ENCODE results near the gene ROBO2.

DNA sequence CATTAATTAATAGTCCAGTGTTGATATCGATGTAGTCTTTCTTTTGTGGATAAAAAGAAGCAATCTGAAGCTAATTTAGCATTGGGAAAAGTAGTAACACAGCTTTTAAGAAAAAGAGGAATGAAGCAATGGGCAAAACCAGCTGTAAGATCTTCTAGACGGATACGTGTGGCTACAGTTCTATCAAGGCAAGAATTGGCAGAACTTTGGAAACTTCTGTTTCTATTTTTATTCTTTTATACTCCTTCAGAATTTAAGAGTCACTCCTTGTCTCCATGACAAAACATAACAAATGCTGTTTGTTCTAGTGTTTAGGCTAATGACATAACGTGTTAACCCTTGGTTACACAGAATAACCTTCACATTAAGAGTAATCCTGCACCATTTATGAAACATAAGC, 289.2 kb downstream of the ROBO2 start:
- TF ChIP-seq POLR2A (IDR thresholded peaks at IDR 0.05) (no peak), CTCF (IDR thresholded peaks at IDR 0.05) (no peak)

All from lower leg skin (tissue), 3 donors.